Lower leg skin (tissue), 4 donors: ENCODE results near the gene PTGFRN. TPM values are rescaled to one million over a fixed set of nuclear protein-coding genes. Genes with fewer than 3 reads are reported as not detected.

ENCODE experiments used
- DNase-seq, 2 donors: peaks; one replicate each; pipeline ENCODE4 v3.0.0-alpha.2; 2019; ENCODE audit warnings: low spot score in 2 of 2
- H3K4me3 ChIP-seq: fragments of 200-600 bp; sonication (generic); 2 replicates; pipeline ENCODE4 v1.5.1; 2017; ENCODE audit warnings: mild to moderate bottlenecking, low read depth; ENCODE audit not compliant: poor library complexity, severe bottlenecking
- POLR2A ChIP-seq, 2 donors: fragments of 450-650 bp; IDR thresholded peaks; one replicate each; pipeline ENCODE4 v1.6.1; 2016 to 2017; ENCODE audit warnings: antibody characterized with exemption in 2 of 2, mild to moderate bottlenecking in 1 of 2, moderate library complexity in 1 of 2
- WGBS, 2 donors: methylation state at CpG; one replicate each; pipeline ENCODE4 v1.1.5; 2018; 5-methylcytosine and 5-hydroxymethylcytosine counted together
- intact Hi-C: fragments of 100-400 bp; cut with DNase I; formaldehyde crosslinking; loops from one replicate; pipeline ENCODE4 v1.15.0; 2023; ENCODE audit warnings: low total_unique reads
- total RNA-seq, 4 donors: library from RNA; depleted of rRNA; stranded (reverse); fragments of >200 nt; gene quantifications; one replicate each; pipeline ENCODE4 v1.1.0, GENCODE V29; 2016
- TF ChIP-seq, protein P1 (sequence below), 3 donors: fragments of 450-650 bp; IDR thresholded peaks; one replicate each; pipeline ENCODE4 v1.5.1; 2016; ENCODE audit warnings: antibody characterized with exemption in 3 of 3, mild to moderate bottlenecking in 3 of 3, moderate library complexity in 2 of 3

The PTGFRN gene
- total RNA-seq, 4 donors from 2014 or later: 58.0 to 92.4 (median 84.5) TPM

- WGBS, 2 donors: 73 to 79% methylated on average over 8 to 9 of the region's 9 CpGs
- H3K4me3 ChIP-seq: no peak overlapping the region
- intact Hi-C loops: no loop called here
- no peak for DNase-seq
- TF ChIP-seq POLR2A (IDR thresholded peaks at IDR 0.05): no peak
- TF ChIP-seq, protein P1, sequence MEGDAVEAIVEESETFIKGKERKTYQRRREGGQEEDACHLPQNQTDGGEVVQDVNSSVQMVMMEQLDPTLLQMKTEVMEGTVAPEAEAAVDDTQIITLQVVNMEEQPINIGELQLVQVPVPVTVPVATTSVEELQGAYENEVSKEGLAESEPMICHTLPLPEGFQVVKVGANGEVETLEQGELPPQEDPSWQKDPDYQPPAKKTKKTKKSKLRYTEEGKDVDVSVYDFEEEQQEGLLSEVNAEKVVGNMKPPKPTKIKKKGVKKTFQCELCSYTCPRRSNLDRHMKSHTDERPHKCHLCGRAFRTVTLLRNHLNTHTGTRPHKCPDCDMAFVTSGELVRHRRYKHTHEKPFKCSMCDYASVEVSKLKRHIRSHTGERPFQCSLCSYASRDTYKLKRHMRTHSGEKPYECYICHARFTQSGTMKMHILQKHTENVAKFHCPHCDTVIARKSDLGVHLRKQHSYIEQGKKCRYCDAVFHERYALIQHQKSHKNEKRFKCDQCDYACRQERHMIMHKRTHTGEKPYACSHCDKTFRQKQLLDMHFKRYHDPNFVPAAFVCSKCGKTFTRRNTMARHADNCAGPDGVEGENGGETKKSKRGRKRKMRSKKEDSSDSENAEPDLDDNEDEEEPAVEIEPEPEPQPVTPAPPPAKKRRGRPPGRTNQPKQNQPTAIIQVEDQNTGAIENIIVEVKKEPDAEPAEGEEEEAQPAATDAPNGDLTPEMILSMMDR (IDR thresholded peaks at IDR 0.05): no peak
Observed at GRCh38 chr1:116982319-116983004, 72.7 kb downstream of the PTGFRN start.

DNA sequence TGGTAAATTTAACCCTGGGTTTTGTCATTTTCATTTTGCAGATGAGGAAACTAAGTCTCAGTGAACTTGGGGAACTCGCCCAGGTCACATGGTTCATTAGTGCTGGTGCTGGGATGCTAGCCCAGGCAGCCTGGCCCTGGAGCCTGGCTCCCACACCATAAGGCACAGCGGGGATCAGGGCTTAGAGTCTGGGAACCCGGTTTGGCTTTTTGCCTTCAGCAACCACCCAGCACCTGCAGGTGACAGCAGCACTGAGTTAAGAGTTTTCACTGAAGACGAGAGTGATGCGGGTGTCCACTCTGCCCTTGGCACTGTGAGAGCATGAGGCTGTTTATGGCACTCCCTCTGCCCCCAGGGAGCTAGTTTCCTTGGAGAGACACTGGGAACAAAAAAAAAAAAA, 73.4 kb downstream of the PTGFRN start:
- intact Hi-C loops: no loop called here
- TF ChIP-seq POLR2A (IDR thresholded peaks at IDR 0.05): no peak
- TF ChIP-seq, protein P1 (IDR thresholded peaks at IDR 0.05): no peak
- DNase-seq: no peak
- H3K4me3 ChIP-seq: no peak overlapping the region
- 39 to 41% methylated on average over 5 of the region's 5 CpGs for WGBS, 2 donors

DNA sequence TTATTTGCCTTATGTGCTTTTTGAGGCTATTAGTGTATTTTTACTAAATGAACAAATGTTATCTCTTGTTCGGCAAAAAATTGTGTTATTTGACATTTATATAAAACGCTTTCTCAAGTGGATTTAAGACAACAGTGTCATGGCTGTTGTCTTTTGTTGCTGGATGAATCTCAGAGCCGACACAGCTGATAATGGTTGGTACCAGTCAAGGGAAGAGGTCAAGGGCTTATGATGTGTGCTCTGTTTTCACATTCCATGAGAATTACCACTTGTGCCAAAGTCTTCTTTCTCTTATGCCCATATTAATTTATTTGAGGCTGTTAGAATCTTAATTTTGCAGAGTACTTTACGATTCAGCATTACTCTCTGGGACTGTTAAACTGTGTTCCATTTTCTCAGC, 74.0 kb downstream of the PTGFRN start:
- no peak for DNase-seq
- TF ChIP-seq, protein P1 (IDR thresholded peaks at IDR 0.05): no peak
- TF ChIP-seq POLR2A (IDR thresholded peaks at IDR 0.05): no peak
- WGBS, 2 donors: 53 to 71% methylated on average over 4 of the region's 4 CpGs
- intact Hi-C loops: no loop called here
- no peak overlapping the region for H3K4me3 ChIP-seq

GRCh38 chr1:116984406-116985160, 74.9 kb downstream of the PTGFRN start:
- intact Hi-C loops: no loop called here
- H3K4me3 ChIP-seq: no peak overlapping the region
- DNase-seq: no peak
- TF ChIP-seq, protein P1 (IDR thresholded peaks at IDR 0.05): no peak
- TF ChIP-seq POLR2A (IDR thresholded peaks at IDR 0.05): no peak
- 73 to 78% methylated on average over 14 of the region's 14 CpGs for WGBS, 2 donors

DNA sequence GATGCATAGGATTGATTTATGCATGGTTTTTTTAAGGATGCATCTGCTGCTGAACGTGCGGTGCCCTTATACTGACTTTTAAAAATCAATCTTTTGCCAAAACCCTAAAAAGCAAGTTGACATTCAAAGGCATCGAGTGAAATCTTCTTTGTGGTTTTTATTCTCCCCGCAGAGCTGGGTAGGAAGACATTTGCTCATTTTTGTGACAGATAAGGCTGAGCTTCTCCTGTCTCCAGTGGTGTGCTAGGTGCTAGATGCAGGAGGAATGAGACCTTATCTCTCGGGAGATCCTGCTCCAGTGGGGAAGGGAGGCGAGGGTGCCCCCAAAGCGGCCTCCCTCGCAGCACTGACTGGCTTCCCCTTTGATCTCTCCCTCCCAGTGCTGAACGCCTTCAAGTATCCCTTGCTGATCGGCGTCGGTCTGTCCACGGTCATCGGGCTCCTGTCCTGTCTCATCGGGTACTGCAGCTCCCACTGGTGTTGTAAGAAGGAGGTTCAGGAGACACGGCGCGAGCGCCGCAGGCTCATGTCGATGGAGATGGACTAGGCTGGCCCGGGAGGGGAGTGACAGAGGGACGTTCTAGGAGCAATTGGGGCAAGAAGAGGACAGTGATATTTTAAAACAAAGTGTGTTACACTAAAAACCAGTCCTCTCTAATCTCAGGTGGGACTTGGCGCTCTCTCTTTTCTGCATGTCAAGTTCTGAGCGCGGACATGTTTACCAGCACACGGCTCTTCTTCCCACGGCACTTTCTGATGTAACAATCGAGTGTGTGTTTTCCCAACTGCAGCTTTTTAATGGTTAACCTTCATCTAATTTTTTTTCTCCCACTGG, 76.9 kb downstream of the PTGFRN start:
- no peak for DNase-seq
- TF ChIP-seq, protein P1 (IDR thresholded peaks at IDR 0.05): no peak
- no peak for TF ChIP-seq POLR2A (IDR thresholded peaks at IDR 0.05)
- whole genome bisulfite sequencing, 2 donors: 88 to 90% methylated on average over 29 of the region's 29 CpGs
- intact Hi-C loops: no loop called here
- H3K4me3 ChIP-seq: no peak overlapping the region
